NCI-H2227 (cell line): ENCODE results near the gene ARL6IP4.
"Not testable (repeated sequence)": the region's sequence is repeated elsewhere in the genome, so short reads cannot be mapped to it uniquely, and the experiment has no call there.

Experiments used
- DNase-seq: peaks from one replicate; lab custom pipeline; 2025; ENCODE audit not compliant: unreplicated experiment; lab: John Stamatoyannopoulos, UW

ARL6IP4 gene

GRCh38 chr12:122980183-122981035 is at the start of gene ARL6IP4:
TSS of gene ARL6IP4 (plus strand) at chr12:122980681. CDS start at chr12:122981140, 459 bp downstream.
- peak; percentile 77 for DNase-seq

- no peak for DNase-seq
Observed at GRCh38 chr12:122932207-122932606, 48.3 kb upstream of the ARL6IP4 start.

- no peak for DNase-seq
Observed at GRCh38 chr12:122934722-122935121, 45.8 kb upstream of the ARL6IP4 start.

GRCh38 chr12:122935318-122935717 is 45.2 kb upstream of the ARL6IP4 start:
- no peak for DNase-seq

GRCh38 chr12:122937622-122938091 is 42.8 kb upstream of the ARL6IP4 start:
- DNase-seq = no peak

GRCh38 chr12:122939125-122939524 is 41.4 kb upstream of the ARL6IP4 start:
- no peak for DNase-seq

- DNase-seq = not testable (repeated sequence)
Observed at GRCh38 chr12:122941351-122941750, 39.1 kb upstream of the ARL6IP4 start.

GRCh38 chr12:122942637-122943036 is 37.8 kb upstream of the ARL6IP4 start:
- DNase-seq = no peak

GRCh38 chr12:122943196-122943595 is 37.3 kb upstream of the ARL6IP4 start:
- no peak for DNase-seq

GRCh38 chr12:122944605-122945592 is 35.6 kb upstream of the ARL6IP4 start:
- DNase-seq = no peak

- DNase-seq = no peak
Observed at GRCh38 chr12:122946690-122947341, 33.7 kb upstream of the ARL6IP4 start.

- DNase-seq = no peak
Observed at GRCh38 chr12:122947352-122947792, 33.1 kb upstream of the ARL6IP4 start.

GRCh38 chr12:122948605-122949004 is 31.9 kb upstream of the ARL6IP4 start:
- no peak for DNase-seq

GRCh38 chr12:122949405-122949804 is 31.1 kb upstream of the ARL6IP4 start:
- DNase-seq = no peak

- DNase-seq = no peak
Observed at GRCh38 chr12:122949816-122950675, 30.4 kb upstream of the ARL6IP4 start.

- DNase-seq = no peak
Observed at GRCh38 chr12:122951406-122951805, 29.1 kb upstream of the ARL6IP4 start.

- peak; percentile 70 for DNase-seq
Observed at GRCh38 chr12:122951979-122952892, 28.2 kb upstream of the ARL6IP4 start.

GRCh38 chr12:122955156-122955555 is 25.3 kb upstream of the ARL6IP4 start:
- DNase-seq = no peak

GRCh38 chr12:122956035-122956434 is 24.4 kb upstream of the ARL6IP4 start:
- DNase-seq = no peak
